ENCODE data around the gene C7.
"Not testable (repeated sequence)": the region's sequence is repeated elsewhere in the genome, so short reads cannot be mapped to it uniquely, and the experiment has no call there.

Gene C7

GRCh38 chr5:40909264-40909663 lies at the start of gene C7:
C7 (plus strand) TSS chr5:40909497; CDS start chr5:40909611, 114 bp downstream.
- DNase-seq, result no peak

GRCh38 chr5:40860711-40861110 lies 48.6 kb upstream of the C7 start:
- DNase-seq, result no peak

DNA sequence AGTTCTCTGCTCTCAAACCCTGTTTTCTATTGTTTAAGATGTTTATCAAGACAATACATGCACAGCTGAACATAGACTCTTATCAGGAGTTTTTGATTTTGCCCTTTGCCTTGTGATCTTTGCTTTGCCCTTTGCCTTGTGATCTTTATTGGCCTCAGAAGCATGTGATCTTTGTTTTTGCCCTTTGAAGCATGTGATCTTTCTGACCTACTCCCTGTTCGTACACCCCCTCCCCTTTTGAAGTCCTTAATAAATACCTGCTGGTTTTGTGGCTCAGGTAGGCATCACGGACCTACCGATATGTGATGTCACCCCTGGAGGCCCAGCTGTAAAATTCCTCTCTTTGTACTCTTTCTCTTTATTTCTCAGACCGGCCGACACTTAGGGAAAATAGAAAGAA lies 44.3 kb upstream of the C7 start:
- not testable (repeated sequence) for DNase-seq

DNA sequence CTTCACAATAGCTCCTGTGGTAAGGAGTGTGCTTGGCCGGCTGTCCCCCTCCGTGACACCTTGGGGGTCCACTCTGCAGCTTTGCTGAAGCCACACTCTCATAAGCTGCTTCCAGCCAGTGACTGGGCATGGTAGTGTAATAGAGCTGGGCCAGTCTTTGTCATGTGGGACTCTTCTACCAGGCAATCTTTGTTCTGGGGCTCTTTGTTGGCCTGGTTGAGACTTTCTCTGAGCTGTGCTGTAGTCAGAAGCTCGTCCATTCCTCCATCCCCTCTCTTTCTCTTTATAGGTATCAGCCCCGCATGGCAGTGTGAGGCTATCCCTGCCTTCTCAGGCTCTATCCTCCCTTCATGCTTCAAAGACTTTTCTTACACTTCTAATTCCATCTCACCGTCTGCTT lies 42.5 kb upstream of the C7 start:
- DNase-seq, result no peak

DNA sequence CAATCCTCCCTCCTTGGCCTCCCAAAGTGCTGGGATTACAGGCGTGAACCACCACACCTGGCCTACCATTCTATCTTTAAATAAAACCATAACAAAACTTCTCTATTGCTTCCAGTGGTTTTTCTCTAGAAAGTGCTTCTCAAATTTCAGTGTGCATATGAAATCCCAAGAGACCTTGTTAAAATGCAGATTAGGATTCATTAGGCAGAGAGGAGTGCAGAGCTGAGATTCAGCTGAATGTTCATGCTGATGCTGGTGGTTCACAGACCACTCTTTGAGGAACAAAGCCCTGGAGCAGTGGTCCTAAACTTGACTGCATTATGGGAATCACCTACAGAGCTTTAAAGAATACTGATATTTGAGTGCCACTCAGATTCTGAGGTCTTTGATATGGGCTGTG lies 39.9 kb upstream of the C7 start:
- DNase-seq, result no peak

- peak in 10 of 56 donors; percentile 10 to 64 (median 26) for DNase-seq
Measured at GRCh38 chr5:40871177-40871576, 38.1 kb upstream of the C7 start.

DNA sequence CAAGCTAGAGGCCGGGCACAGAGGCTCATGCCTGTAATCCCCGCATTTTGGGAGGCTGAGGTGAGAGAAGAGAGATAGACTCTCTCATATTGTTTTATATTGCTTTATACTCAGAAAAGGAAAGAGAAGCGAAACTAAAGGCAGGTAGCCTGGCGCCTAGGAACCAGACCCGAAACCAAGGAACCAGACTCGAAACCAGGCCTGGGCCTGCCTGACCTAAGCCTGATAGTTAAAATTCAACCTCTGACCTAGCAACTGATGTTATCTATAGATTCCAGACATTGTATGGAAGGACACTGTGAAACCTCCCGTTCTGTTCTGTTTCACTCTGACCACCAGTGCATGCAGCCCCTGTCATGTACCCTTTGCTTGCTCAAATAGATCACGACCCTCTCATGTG lies 37.0 kb upstream of the C7 start:
- not testable (repeated sequence) for DNase-seq

DNA sequence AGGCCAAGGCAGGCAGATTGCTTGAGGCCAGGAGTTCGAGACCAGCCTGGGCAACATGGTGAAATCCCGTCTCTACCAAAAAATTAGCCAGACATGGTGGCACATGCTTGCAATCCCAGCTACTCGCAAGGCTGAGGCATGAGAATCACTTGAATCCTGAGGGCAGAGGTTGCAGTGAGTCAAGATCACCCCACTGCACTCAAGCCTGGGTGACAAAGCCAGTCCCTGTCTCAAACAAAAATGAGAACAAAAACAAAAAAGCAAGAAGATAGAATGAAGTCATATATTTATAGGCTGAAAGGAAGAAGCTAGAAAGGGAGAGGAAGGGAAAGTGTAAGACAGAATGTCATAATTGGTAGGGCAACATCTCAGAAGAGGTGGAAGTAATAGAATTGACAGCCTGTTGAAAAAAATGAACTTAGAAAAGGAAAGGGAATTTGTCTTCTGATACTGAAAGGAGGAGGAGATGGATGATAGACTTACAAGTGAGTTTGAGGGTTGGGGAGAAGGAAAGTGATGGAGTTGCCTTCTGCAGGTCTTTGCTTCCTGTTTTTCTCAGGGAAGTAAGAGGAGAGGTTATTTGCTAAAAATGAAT lies 35.9 kb upstream of the C7 start:
- no peak for DNase-seq

DNA sequence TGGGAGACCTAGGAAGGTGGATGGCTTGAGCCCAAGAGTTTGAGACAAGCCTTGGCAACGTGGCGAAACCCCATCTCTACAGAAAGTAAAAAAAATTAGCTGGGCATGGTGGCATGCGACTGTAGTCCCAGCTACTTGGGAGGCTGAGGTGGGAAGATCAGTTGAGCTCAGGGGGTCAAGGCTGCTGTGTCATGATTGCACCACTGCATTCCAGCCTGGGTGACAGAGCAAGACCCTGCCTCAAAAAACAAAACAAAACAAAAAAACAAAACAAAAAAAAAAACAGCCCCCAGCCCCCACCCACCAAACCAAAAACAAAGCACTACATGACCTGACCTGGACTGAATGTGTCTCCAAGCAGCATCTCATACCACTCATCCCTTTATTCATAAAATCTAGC lies 33.3 kb upstream of the C7 start:
- DNase-seq, result no peak

DNA sequence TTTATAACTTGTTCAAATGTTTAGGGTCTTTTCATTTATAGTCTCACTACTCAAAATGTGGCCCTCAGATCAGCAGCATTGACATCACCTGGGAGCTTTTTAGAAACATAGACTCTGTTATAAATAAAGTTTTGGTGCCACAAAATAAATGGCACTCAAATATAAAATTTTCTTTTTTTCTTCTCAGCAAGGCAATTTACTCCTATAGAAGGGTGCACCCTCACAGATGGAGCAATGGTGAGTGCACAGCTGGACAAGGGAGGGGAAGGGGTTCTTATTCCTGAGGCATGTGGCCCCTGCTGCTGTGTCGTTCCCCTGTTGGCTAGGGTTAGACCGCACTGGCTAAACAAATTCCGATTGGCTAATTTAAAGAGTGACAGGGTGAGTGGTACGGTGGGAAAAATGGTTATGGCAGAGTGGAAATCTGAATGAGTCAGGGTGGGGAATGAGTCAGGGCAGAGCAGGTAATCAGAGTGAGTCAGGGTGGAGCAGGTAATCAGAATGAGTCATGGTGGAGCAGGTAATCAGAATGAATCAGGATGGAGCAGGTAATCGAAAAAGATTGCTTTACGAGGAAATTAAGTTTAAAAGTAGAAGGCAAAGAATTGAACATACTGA lies 31.8 kb upstream of the C7 start:
- DNase-seq, result peak in 7 of 56 donors; percentile 2 to 23 (median 9)

- DNase-seq, result no peak
Measured at GRCh38 chr5:40879163-40879942, 29.9 kb upstream of the C7 start.

- DNase-seq, result no peak
Measured at GRCh38 chr5:40882291-40882690, 27.0 kb upstream of the C7 start.

DNA sequence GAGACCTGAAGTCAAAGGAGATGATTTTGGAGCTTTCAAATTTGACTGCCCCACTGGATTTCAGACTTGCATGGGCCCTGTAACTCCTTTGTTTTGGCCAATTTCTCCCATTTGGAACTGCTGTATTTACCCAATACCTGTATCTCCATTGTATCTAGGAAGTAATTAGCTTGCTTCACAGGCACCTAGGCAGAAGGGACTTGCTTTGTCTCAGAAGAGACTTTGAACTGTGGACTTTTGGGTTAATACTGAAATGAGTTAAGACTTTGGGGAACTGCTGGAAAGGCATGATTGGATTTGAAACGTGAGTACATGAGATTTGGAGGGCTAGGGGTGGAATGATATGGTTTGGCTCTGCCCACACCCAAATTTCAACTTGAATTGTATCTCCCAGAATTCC lies 26.2 kb upstream of the C7 start:
- DNase-seq, result not testable (repeated sequence)

DNA sequence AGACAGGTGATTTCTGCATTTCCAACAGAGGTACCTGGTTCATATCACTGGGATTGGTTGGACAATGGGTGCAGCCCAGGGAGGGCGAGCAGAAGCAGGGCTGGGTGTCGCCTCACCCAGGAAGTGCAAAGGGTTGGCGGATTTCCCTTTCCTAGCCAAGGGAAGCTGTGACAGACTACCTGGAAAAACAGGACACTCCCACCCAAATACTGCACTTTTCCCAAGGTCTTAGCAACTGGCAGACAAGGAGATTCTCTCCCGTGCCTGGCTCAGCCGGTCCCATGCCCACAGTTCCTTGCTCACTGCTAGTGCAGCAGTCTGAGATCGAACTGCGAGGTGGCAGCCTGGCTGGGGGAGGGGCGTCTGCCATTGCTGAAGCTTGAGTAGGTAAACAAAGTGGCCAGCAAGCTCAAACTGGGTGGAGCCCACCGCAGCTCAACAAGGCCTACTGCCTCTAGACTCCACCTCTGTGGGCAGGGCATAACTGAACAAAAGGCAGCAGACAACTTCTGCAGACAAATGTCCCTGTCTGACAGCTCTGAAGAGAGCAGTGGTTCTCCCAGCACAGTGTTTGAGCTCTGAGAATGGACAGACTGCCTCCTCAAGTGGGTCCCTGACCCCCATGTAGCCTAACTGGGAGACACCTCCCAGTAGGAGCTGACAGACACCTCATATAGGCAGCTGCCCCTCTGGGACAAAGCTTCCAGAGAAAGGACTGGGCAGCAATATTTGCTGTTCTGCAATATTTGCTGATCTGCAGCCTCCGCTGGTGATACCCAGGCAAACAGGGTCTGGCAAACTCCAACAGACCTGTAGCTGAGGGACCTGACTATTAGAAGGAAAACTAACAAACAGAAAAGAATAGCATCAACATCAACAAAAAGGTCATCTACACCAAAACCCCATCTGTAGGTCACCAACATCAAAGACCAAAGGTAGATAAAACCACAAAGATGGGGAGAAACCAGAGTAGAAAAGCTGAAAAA lies 13.6 kb upstream of the C7 start:
- not testable (repeated sequence) for DNase-seq

GRCh38 chr5:40904205-40904993 lies 4.9 kb upstream of the C7 start:
- DNase-seq, result peak in 33 of 56 donors; percentile 0 to 68 (median 17)

DNA sequence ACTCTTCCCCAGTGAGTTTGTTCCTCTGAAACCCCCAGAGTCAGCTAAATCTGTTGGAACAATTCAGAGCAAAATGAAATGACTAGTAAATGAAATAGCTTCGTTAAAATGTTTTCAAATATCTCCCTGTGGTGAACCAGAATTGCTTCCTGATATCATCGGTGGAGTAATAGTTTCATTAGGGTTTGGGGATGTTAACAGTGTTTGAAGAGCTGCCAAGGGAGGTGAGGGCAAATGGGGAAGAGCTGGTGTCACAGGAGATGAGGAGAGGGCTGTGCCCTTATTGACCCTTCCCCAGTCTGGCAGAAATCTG lies 4.3 kb upstream of the C7 start:
- DNase-seq, result no peak

- DNase-seq, result peak in 3 of 56 donors; percentile 5 to 16 (median 10)
Measured at GRCh38 chr5:40906351-40906751, 2.9 kb upstream of the C7 start.

- no peak for DNase-seq
Measured at GRCh38 chr5:40909723-40910122, 426 bp downstream of the C7 start.

GRCh38 chr5:40911266-40911665 lies 2.0 kb downstream of the C7 start:
- DNase-seq, result no peak

DNA sequence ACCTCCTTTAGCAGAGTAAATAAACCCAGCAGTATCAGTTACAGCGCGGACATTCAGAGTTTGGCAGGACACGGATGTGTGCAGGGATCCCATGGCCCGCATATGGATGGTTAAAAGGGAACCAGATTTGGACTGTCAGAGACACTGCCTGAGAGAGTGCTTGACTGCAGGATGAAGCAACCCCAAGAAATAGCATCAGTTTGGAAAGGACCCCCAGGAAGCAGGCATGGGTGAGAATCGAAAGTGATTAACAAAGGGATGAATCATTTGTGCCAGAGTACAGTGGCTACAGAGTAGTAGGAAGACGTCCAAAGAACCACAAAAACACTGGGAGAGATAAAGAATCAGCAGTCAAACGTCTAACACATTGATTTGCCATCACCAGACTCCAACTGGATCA lies 5.5 kb downstream of the C7 start:
- DNase-seq, result no peak
